Activated CD8-positive, alpha-beta T cell treated with anti-CD3 and anti-CD28 coated beads for 36 hours (primary cell): ENCODE data around the gene CDK5RAP2. TPM values are rescaled to one million over a fixed set of nuclear protein-coding genes. Genes with fewer than 3 reads are reported as not detected.

Source experiments
- ATAC-seq: fragments of 200-7000 bp; cut with Tn5 transposase; one replicate; pipeline ENCODE4 v1.10.0; 2021; ENCODE audit warnings: mild to moderate bottlenecking, moderate library complexity
- CTCF ChIA-PET: fragments of 350-600 bp; sonication (Branson Sonifier 250); formaldehyde crosslinking; loops from one replicate; lab custom pipeline; 2021; ENCODE audit warnings: antibody characterized with exemption; lab: Charles Lee
- POLR2A ChIA-PET: fragments of 350-600 bp; sonication (Branson Sonifier 250); formaldehyde crosslinking; loops from one replicate; lab custom pipeline; 2021; ENCODE audit warnings: antibody characterized with exemption; lab: Charles Lee
- DNase-seq: peaks from one replicate; pipeline ENCODE4 v3.0.0-alpha.2; 2020
- H3K27ac Mint-ChIP-seq: one replicate; pipeline ENCODE4 v1.8.0; 2021; ENCODE audit warnings: mild to moderate bottlenecking, mixed read lengths
- H3K27me3 Mint-ChIP-seq: one replicate; pipeline ENCODE4 v1.8.0; 2021; ENCODE audit warnings: mixed read lengths
- H3K36me3 Mint-ChIP-seq: one replicate; pipeline ENCODE4 v1.8.0; 2021; ENCODE audit warnings: low read depth, mixed read lengths
- H3K4me1 Mint-ChIP-seq: one replicate; pipeline ENCODE4 v1.8.0; 2021; ENCODE audit warnings: low read depth, mixed read lengths
- H3K4me3 Mint-ChIP-seq: one replicate; pipeline ENCODE4 v1.8.0; 2021; ENCODE audit warnings: mild to moderate bottlenecking, moderate library complexity, mixed read lengths
- H3K9me3 Mint-ChIP-seq: one replicate; pipeline ENCODE4 v1.8.0; 2021; ENCODE audit warnings: mixed read lengths
- CTCF ChIP-seq: fragments of 200-600 bp; IDR thresholded peaks from one replicate; pipeline ENCODE4 v1.8.0; 2022; ENCODE audit warnings: antibody characterized with exemption, mild to moderate bottlenecking
- intact Hi-C: fragments of 100-400 bp; cut with micrococcal nuclease; formaldehyde crosslinking; loops from one replicate; pipeline ENCODE4 v1.10.0; 2022
- total RNA-seq, 2 experiments: library from RNA; stranded (reverse); gene quantifications; one replicate each; pipeline ENCODE4 v1.2.3, GENCODE V29; 2021

Gene CDK5RAP2
- total RNA-seq, 2 experiments from 2014 or later, result 61.5 to 67.6 TPM

- POLR2A ChIA-PET, result no interaction called here
- Mint-ChIP-seq H3K27me3 (no peaks in the 10 kb centered on the region), H3K4me1 (no peaks in the 10 kb centered on the region), H3K9me3 (no peaks in the 10 kb centered on the region), H3K27ac (no peak overlapping the region), H3K36me3 (no peaks in the 10 kb centered on the region), H3K4me3 (no peak overlapping the region)
- ATAC-seq, result no peak
- TF ChIP-seq CTCF, result no peak
- CTCF ChIA-PET, result no interaction called here
- intact Hi-C loops, result no loop called here
- DNase-seq, result no peak
These were observed 207.9 kb downstream of the CDK5RAP2 start for GRCh38 chr9:120372040-120372439.

- ATAC-seq (no peak), DNase-seq (no peak)
- Mint-ChIP-seq H3K27me3 (no peaks in the 10 kb centered on the region), H3K36me3 (no peaks in the 10 kb centered on the region), H3K4me3 (no peak overlapping the region), H3K4me1 (no peaks in the 10 kb centered on the region), H3K27ac (no peak overlapping the region), H3K9me3 (peaks cover 2% of the 10 kb centered on the region)
- intact Hi-C loops, result no loop called here
- no peak for TF ChIP-seq CTCF
- ChIA-PET CTCF (no interaction called here), POLR2A (no interaction called here)
These were observed 210.3 kb downstream of the CDK5RAP2 start for GRCh38 chr9:120369608-120370220.

GRCh38 chr9:120368799-120369198, 211.2 kb downstream of the CDK5RAP2 start:
- peaks cover 2% of the 10 kb centered on the region for H3K9me3 Mint-ChIP-seq
- H3K27ac Mint-ChIP-seq, result no peak overlapping the region
- H3K4me3 Mint-ChIP-seq, result no peak overlapping the region
- peaks cover 1% of the 10 kb centered on the region for H3K27me3 Mint-ChIP-seq
- no peaks in the 10 kb centered on the region for H3K4me1 Mint-ChIP-seq
- ChIA-PET POLR2A (no interaction called here), CTCF (no interaction called here)
- DNase-seq (peak; percentile 12), ATAC-seq (no peak)
- no peaks in the 10 kb centered on the region for H3K36me3 Mint-ChIP-seq
- no peak for TF ChIP-seq CTCF
- intact Hi-C loops, result no loop called here

GRCh38 chr9:120366644-120367019, 213.3 kb downstream of the CDK5RAP2 start:
- no peak overlapping the region for H3K4me3 Mint-ChIP-seq
- H3K27me3 Mint-ChIP-seq, result peaks cover 1% of the 10 kb centered on the region
- DNase-seq (no peak), ATAC-seq (no peak)
- ChIA-PET CTCF (interaction anchor here (1.3 kb wide), 1 partner anchor 111 kb away, joined by 4 read pairs; no protein-coding TSS in a partner anchor), POLR2A (no interaction called here)
- TF ChIP-seq CTCF, result no peak
- H3K9me3 Mint-ChIP-seq, result peaks cover 2% of the 10 kb centered on the region
- no peaks in the 10 kb centered on the region for H3K4me1 Mint-ChIP-seq
- H3K27ac Mint-ChIP-seq, result no peak overlapping the region
- no peaks in the 10 kb centered on the region for H3K36me3 Mint-ChIP-seq
- intact Hi-C loops, result no loop called here

GRCh38 chr9:120365386-120365785, 214.6 kb downstream of the CDK5RAP2 start:
- ChIA-PET POLR2A (no interaction called here), CTCF (no interaction called here)
- intact Hi-C loops, result no loop called here
- H3K4me1 Mint-ChIP-seq, result no peaks in the 10 kb centered on the region
- DNase-seq (no peak), ATAC-seq (no peak)
- H3K27ac Mint-ChIP-seq, result no peak overlapping the region
- no peaks in the 10 kb centered on the region for H3K36me3 Mint-ChIP-seq
- no peak for TF ChIP-seq CTCF
- no peak overlapping the region for H3K4me3 Mint-ChIP-seq
- peaks cover 2% of the 10 kb centered on the region for H3K9me3 Mint-ChIP-seq
- H3K27me3 Mint-ChIP-seq, result peaks cover 1% of the 10 kb centered on the region
